PC-3 (cell line): ENCODE results near the gene MAML3. TPM values are rescaled to one million over a fixed set of nuclear protein-coding genes. Genes with fewer than 3 reads are reported as not detected.
A peak's percentile ranks its signal among the peaks of the same experiment; 100 is the strongest.

Experiments
- ATAC-seq: fragments of 200-7000 bp; cut with Tn5 transposase; 2 replicates; pipeline ENCODE4 v1.9.1; 2020; ENCODE audit warnings: mild to moderate bottlenecking, moderate library complexity
- BruUV-seq: library from RNA; stranded (reverse); fragments of 400-500 nt; replicated peaks from 2 replicates; lab custom pipeline; 2021; lab: Mats Ljungman, UMichigan
- CTCF ChIA-PET: fragments of 300-600 bp; sonication (Branson Sonifier 250); formaldehyde crosslinking; loops from one replicate; lab custom pipeline; 2022; ENCODE audit warnings: antibody characterized with exemption; lab: Charles Lee
- POLR2A ChIA-PET: fragments of 300-600 bp; sonication (Branson Sonifier 250); formaldehyde crosslinking; loops from one replicate; lab custom pipeline; 2022; ENCODE audit warnings: antibody characterized with exemption; ENCODE audit not compliant: unreplicated experiment; lab: Charles Lee
- DNase-seq: peaks from one replicate; pipeline ENCODE4 v3.0.0-alpha.2; 2015
- H2AFZ ChIP-seq: fragments of 300-600 bp; sonication (generic); 2 replicates; pipeline ENCODE4 v1.6.0; 2016; ENCODE audit warnings: antibody characterized with exemption, low read length
- H3F3A ChIP-seq: fragments of 300-600 bp; sonication (generic); one replicate; pipeline ENCODE4 v1.6.0; 2017; ENCODE audit warnings: antibody characterized with exemption, low read length, control low read depth, mild to moderate bottlenecking; ENCODE audit not compliant: unreplicated experiment
- H3K27ac ChIP-seq: fragments of 300-600 bp; sonication (generic); 2 replicates; pipeline ENCODE4 v1.5.1; 2016; ENCODE audit warnings: mild to moderate bottlenecking, low read length
- H3K27me3 ChIP-seq: fragments of 300-600 bp; sonication (generic); 2 replicates; pipeline ENCODE4 v1.6.1; 2016; ENCODE audit warnings: low read length, mixed read lengths
- H3K36me3 ChIP-seq: fragments of 300-600 bp; sonication (generic); 2 replicates; pipeline ENCODE4 v1.6.1; 2016; ENCODE audit warnings: low read depth, mixed run types, low read length, mixed read lengths
- H3K4me1 ChIP-seq: fragments of 300-600 bp; sonication (generic); 2 replicates; pipeline ENCODE4 v1.5.1; 2016; ENCODE audit warnings: low read length; ENCODE audit not compliant: insufficient read depth
- H3K4me2 ChIP-seq: fragments of 300-600 bp; sonication (generic); 2 replicates; pipeline ENCODE4 v1.6.0; 2016; ENCODE audit warnings: low read length
- H3K4me3 ChIP-seq: fragments of 300-600 bp; sonication (generic); 2 replicates; pipeline ENCODE4 v1.5.1; 2016; ENCODE audit warnings: mild to moderate bottlenecking, low read length, mixed read lengths
- H3K79me2 ChIP-seq: fragments of 300-600 bp; sonication (generic); 2 replicates; pipeline ENCODE4 v1.6.1; 2017; ENCODE audit warnings: low read length, mixed read lengths
- H3K9ac ChIP-seq: fragments of 300-600 bp; sonication (generic); 2 replicates; pipeline ENCODE4 v1.6.0; 2016; ENCODE audit warnings: mild to moderate bottlenecking, low read length
- H3K9me2 ChIP-seq: fragments of 300-600 bp; sonication (generic); replicated peaks from 2 replicates; pipeline ENCODE4 v1.6.1; 2016; ENCODE audit warnings: mixed run types, low read length, mixed read lengths
- H3K9me3 ChIP-seq: fragments of 300-600 bp; sonication (generic); 2 replicates; pipeline ENCODE4 v1.6.1; 2016; ENCODE audit warnings: low read length, mixed read lengths
- H4K20me1 ChIP-seq: fragments of 300-600 bp; sonication (generic); 2 replicates; pipeline ENCODE4 v1.6.1; 2016; ENCODE audit warnings: low read length, mixed read lengths
- CTCF ChIP-seq: fragments of 300-600 bp; sonication (generic); conservative IDR thresholded peaks from 2 replicates; pipeline ENCODE4 v1.5.1; 2017; ENCODE audit warnings: antibody characterized with exemption, low read depth, mild to moderate bottlenecking, low read length
- EZH2 ChIP-seq: fragments of 300-600 bp; sonication (generic); IDR thresholded peaks from one replicate; pipeline ENCODE4 v1.6.1; 2017; ENCODE audit warnings: antibody characterized with exemption, mild to moderate bottlenecking, low read length; ENCODE audit not compliant: unreplicated experiment
- EZH2phosphoT487 ChIP-seq: fragments of 300-600 bp; sonication (generic); IDR thresholded peaks from 2 replicates; pipeline ENCODE4 v1.6.1; 2018; ENCODE audit warnings: mild to moderate bottlenecking, antibody characterized with exemption, low read length, borderline replicate concordance
- intact Hi-C: fragments of 100-400 bp; cut with micrococcal nuclease; formaldehyde crosslinking; loops from 2 replicates; pipeline ENCODE4 v1.9.0; 2023
- total RNA-seq: library from RNA; depleted of rRNA; stranded (reverse); fragments of >200 nt; gene quantifications from 2 replicates; pipeline ENCODE4 v1.2.3, GENCODE V29; 2014

Gene MAML3
- total RNA-seq, 1 experiment from 2014 or later: 4.3 TPM

- Histone ChIP-seq H3K9me3 (no peaks in the 10 kb centered on the region), H2AFZ (no peak overlapping the region), H3K27me3 (no peaks in the 10 kb centered on the region), H3K79me2 (peaks cover 27% of the 10 kb centered on the region), H3K9ac (no peak overlapping the region), H3K4me3 (no peak overlapping the region), H3K4me1 (peaks cover 49% of the 10 kb centered on the region), H3K36me3 (no peaks in the 10 kb centered on the region), H4K20me1 (no peaks in the 10 kb centered on the region), H3K9me2 (no peaks in the 10 kb centered on the region), H3K27ac (peak overlapping the region; percentile 51), H3F3A (no peaks in the 10 kb centered on the region), H3K4me2 (peak overlapping the region; percentile 42)
- peak; percentile 86 for ATAC-seq
- intact Hi-C loops: loop anchor here (2.0 to 5.0 kb wide), 2 partner anchors 32 to 118 kb away; no protein-coding TSS in a partner anchor
- TF ChIP-seq EZH2phosphoT487: no peak
- TF ChIP-seq CTCF: no peak
- no peak for TF ChIP-seq EZH2
- CTCF ChIA-PET: no interaction called here
- DNase-seq: peak; percentile 87
- no TSS peak for BruUV-seq
- POLR2A ChIA-PET: interaction anchor here (0.9 kb wide), 1 partner anchor 22 kb away, joined by 3 read pairs; no protein-coding TSS in a partner anchor
These were observed 23.3 kb downstream of the MAML3 start for GRCh38 chr4:140130677-140131076.

GRCh38 chr4:140127422-140127821, 26.6 kb downstream of the MAML3 start:
- Histone ChIP-seq H3K27ac (no peak overlapping the region), H3K9me2 (no peaks in the 10 kb centered on the region), H3K4me3 (no peak overlapping the region), H3K4me1 (peaks cover 20% of the 10 kb centered on the region), H3K9me3 (no peaks in the 10 kb centered on the region), H3K36me3 (no peaks in the 10 kb centered on the region), H3K9ac (no peak overlapping the region), H3F3A (no peaks in the 10 kb centered on the region), H3K79me2 (peaks cover 7% of the 10 kb centered on the region; the same call in 1 of the 2 replicates), H2AFZ (no peak overlapping the region), H3K4me2 (no peak overlapping the region), H4K20me1 (no peaks in the 10 kb centered on the region), H3K27me3 (no peaks in the 10 kb centered on the region)
- no TSS peak for BruUV-seq
- intact Hi-C loops: no loop called here
- ATAC-seq (no peak), DNase-seq (no peak)
- CTCF ChIA-PET: no interaction called here
- POLR2A ChIA-PET: no interaction called here
- no peak for TF ChIP-seq EZH2
- TF ChIP-seq EZH2phosphoT487: no peak
- TF ChIP-seq CTCF: no peak

- no peak overlapping the region for H3K4me2 ChIP-seq
- H3K79me2 ChIP-seq: peaks cover 7% of the 10 kb centered on the region; the same call in 1 of the 2 replicates
- no peaks in the 10 kb centered on the region for H3K36me3 ChIP-seq
- ATAC-seq (no peak), DNase-seq (no peak)
- BruUV-seq: no TSS peak
- POLR2A ChIA-PET: no interaction called here
- H3K9me2 ChIP-seq: no peaks in the 10 kb centered on the region
- no peak overlapping the region for H3K27ac ChIP-seq
- TF ChIP-seq EZH2: no peak
- TF ChIP-seq EZH2phosphoT487: no peak
- TF ChIP-seq CTCF: no peak
- no peaks in the 10 kb centered on the region for H3F3A ChIP-seq
- H3K9ac ChIP-seq: no peak overlapping the region
- H3K9me3 ChIP-seq: no peaks in the 10 kb centered on the region
- CTCF ChIA-PET: no interaction called here
- H2AFZ ChIP-seq: no peak overlapping the region
- H3K4me1 ChIP-seq: peaks cover 17% of the 10 kb centered on the region
- intact Hi-C loops: no loop called here
- no peaks in the 10 kb centered on the region for H3K27me3 ChIP-seq
- H4K20me1 ChIP-seq: no peaks in the 10 kb centered on the region
- no peak overlapping the region for H3K4me3 ChIP-seq
These were observed 27.7 kb downstream of the MAML3 start for GRCh38 chr4:140126261-140126660.
